Lower leg skin (tissue), 3 donors: ENCODE results near the gene SETD4.

Experiments used
- POLR2A ChIP-seq, 2 donors: fragments of 450-650 bp; IDR thresholded peaks; one replicate each; pipeline ENCODE4 v1.6.1; 2016 to 2017; ENCODE audit warnings: antibody characterized with exemption in 2 of 2, mild to moderate bottlenecking in 1 of 2, moderate library complexity in 1 of 2
- TF ChIP-seq, protein P1 (sequence below), 3 donors: fragments of 450-650 bp; IDR thresholded peaks; one replicate each; pipeline ENCODE4 v1.5.1; 2016; ENCODE audit warnings: antibody characterized with exemption in 3 of 3, mild to moderate bottlenecking in 3 of 3, moderate library complexity in 2 of 3

DNA sequence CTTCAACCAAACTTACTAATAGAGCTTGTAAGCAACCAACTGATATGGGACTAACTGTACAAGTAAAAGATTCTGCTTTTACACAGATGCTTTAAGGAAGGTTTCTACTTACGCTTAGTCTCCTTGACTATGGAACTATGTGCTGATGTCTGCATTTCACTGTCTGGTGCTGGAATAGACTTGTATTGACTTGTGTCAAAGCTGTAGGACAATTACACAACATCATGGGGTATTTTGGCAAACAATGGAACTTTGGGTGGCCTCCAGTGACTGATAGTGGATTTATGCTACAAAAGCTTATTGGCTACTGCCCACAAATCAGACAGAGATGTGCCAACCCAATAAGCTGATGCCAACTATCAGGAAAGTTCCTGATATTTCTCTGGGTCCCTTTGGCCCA lies 20.1 kb upstream of the SETD4 start:
- no peak for TF ChIP-seq POLR2A (IDR thresholded peaks at IDR 0.05)
- TF ChIP-seq, protein P1, sequence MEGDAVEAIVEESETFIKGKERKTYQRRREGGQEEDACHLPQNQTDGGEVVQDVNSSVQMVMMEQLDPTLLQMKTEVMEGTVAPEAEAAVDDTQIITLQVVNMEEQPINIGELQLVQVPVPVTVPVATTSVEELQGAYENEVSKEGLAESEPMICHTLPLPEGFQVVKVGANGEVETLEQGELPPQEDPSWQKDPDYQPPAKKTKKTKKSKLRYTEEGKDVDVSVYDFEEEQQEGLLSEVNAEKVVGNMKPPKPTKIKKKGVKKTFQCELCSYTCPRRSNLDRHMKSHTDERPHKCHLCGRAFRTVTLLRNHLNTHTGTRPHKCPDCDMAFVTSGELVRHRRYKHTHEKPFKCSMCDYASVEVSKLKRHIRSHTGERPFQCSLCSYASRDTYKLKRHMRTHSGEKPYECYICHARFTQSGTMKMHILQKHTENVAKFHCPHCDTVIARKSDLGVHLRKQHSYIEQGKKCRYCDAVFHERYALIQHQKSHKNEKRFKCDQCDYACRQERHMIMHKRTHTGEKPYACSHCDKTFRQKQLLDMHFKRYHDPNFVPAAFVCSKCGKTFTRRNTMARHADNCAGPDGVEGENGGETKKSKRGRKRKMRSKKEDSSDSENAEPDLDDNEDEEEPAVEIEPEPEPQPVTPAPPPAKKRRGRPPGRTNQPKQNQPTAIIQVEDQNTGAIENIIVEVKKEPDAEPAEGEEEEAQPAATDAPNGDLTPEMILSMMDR (IDR thresholded peaks at IDR 0.05) = no peak
